ENCODE data around the gene UGT1A8. TPM values are rescaled to one million over a fixed set of nuclear protein-coding genes. Genes with fewer than 3 reads are reported as not detected.

The UGT1A8 gene
- total RNA-seq, 2 experiments from 2014 or later: not detected

- ChIA-PET CTCF (interaction anchor here (0.9 kb wide), 1 partner anchor 24 kb away, joined by 3 read pairs; no protein-coding TSS in a partner anchor), POLR2A (no interaction called here)
- Mint-ChIP-seq H3K4me1 (no peaks in the 10 kb centered on the region), H3K27me3 (peaks cover 5% of the 10 kb centered on the region), H3K36me3 (ENCODE audit: low read depth) (no peaks in the 10 kb centered on the region), H3K4me3 (no peak overlapping the region), H3K9me3 (no peaks in the 10 kb centered on the region), H3K27ac (no peak overlapping the region)
- no peak for DNase-seq
Observed at GRCh38 chr2:233756429-233757081, 139.1 kb downstream of the UGT1A8 start.

- POLR2A ChIA-PET: no interaction called here
- Mint-ChIP-seq H3K36me3 (ENCODE audit: low read depth) (no peaks in the 10 kb centered on the region), H3K9me3 (no peaks in the 10 kb centered on the region), H3K27ac (no peak overlapping the region), H3K4me1 (no peaks in the 10 kb centered on the region), H3K4me3 (no peak overlapping the region), H3K27me3 (peaks cover 6% of the 10 kb centered on the region)
- DNase-seq: no peak
- CTCF ChIA-PET: no interaction called here
Observed at GRCh38 chr2:233758141-233758540, 140.7 kb downstream of the UGT1A8 start.

GRCh38 chr2:233758849-233759248, 141.4 kb downstream of the UGT1A8 start:
- H3K27me3 Mint-ChIP-seq: peaks cover 9% of the 10 kb centered on the region
- ChIA-PET CTCF (no interaction called here), POLR2A (no interaction called here)
- DNase-seq: no peak
- H3K4me1 Mint-ChIP-seq: no peaks in the 10 kb centered on the region
- no peaks in the 10 kb centered on the region for H3K9me3 Mint-ChIP-seq
- no peak overlapping the region for H3K27ac Mint-ChIP-seq
- H3K36me3 Mint-ChIP-seq (ENCODE audit: low read depth): no peaks in the 10 kb centered on the region
- H3K4me3 Mint-ChIP-seq: no peak overlapping the region

DNA sequence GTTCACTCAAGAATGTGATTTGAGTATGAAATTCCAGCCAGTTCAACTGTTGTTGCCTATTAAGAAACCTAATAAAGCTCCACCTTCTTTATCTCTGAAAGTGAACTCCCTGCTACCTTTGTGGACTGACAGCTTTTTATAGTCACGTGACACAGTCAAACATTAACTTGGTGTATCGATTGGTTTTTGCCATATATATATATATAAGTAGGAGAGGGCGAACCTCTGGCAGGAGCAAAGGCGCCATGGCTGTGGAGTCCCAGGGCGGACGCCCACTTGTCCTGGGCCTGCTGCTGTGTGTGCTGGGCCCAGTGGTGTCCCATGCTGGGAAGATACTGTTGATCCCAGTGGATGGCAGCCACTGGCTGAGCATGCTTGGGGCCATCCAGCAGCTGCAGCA, 142.6 kb downstream of the UGT1A8 start, which contains the start of gene UGT1A1:
Gene UGT1A1, plus strand, starts transcription at position 228 of the 400 bp plus-strand sequence. Its CDS starts 18 bp downstream, at position 246.
- Mint-ChIP-seq H3K4me3 (no peak within 1 kb of the TSS), H3K36me3 (ENCODE audit: low read depth) (no peaks in the 10 kb centered on the region), H3K4me1 (no peaks in the 10 kb centered on the region), H3K9me3 (no peaks in the 10 kb centered on the region), H3K27me3 (peaks cover 16% of the 10 kb centered on the region), H3K27ac (no peak within 1 kb of the TSS)
- CTCF ChIA-PET: no interaction called here
- POLR2A ChIA-PET: no interaction called here
- no peak for DNase-seq

DNA sequence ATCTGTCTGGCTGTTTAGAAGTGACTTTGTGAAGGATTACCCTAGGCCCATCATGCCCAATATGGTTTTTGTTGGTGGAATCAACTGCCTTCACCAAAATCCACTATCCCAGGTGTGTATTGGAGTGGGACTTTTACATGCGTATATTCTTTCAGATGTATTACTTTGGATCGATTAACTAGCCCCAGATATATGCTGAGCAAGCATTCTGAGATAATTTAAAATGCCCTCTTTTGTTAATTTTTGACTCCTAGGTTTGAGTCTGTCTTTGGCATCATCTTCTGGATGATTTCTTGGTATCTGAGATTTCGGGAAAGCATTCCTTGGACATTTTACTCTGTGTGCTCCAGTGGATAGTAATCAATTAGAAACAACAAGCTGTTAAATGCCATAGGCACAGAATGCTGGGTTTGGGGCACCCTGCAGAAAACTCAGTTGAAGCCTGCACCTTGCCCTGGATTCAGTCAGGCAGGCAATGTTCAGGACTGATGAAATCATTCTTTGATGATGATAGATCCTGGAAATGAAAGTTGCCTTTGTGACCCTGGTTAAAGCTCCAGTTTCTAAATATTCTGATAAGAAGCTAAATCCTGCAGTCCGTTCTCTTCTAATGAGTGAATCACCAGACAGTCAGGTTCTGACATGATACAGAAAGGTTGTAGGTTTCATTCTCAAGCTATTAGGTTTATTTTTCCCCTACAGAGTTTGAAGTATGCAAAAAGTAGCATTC, 143.8 kb downstream of the UGT1A8 start:
- Mint-ChIP-seq H3K4me3 (no peak overlapping the region), H3K27me3 (peaks cover 16% of the 10 kb centered on the region), H3K36me3 (ENCODE audit: low read depth) (no peaks in the 10 kb centered on the region), H3K27ac (no peak overlapping the region), H3K9me3 (no peaks in the 10 kb centered on the region), H3K4me1 (no peaks in the 10 kb centered on the region)
- ChIA-PET POLR2A (no interaction called here), CTCF (no interaction called here)
- no peak for DNase-seq

DNA sequence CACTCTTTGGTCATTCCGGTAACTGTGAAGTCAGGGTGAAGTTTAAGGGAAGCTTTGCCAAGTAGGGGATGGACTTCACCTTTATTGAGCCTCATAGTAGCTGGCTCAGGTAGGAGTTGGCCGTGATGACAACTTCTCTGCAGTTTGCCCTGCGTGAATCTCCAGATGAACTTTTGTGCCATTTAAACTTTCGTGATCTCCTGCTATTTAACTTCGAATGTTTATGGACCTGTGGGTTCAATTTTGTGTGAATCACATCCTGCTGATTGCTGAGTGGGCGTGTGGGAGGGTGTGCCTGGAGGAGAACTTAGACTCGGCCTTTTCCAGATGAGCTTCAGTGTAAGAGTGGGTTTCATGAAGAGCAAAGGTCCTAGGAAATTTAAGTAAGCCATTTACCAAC, 146.8 kb downstream of the UGT1A8 start:
- Mint-ChIP-seq H3K4me1 (no peaks in the 10 kb centered on the region), H3K27ac (no peak overlapping the region), H3K9me3 (no peaks in the 10 kb centered on the region), H3K27me3 (peaks cover 21% of the 10 kb centered on the region), H3K36me3 (ENCODE audit: low read depth) (no peaks in the 10 kb centered on the region), H3K4me3 (no peak overlapping the region)
- POLR2A ChIA-PET: no interaction called here
- CTCF ChIA-PET: no interaction called here
- DNase-seq: no peak

DNA sequence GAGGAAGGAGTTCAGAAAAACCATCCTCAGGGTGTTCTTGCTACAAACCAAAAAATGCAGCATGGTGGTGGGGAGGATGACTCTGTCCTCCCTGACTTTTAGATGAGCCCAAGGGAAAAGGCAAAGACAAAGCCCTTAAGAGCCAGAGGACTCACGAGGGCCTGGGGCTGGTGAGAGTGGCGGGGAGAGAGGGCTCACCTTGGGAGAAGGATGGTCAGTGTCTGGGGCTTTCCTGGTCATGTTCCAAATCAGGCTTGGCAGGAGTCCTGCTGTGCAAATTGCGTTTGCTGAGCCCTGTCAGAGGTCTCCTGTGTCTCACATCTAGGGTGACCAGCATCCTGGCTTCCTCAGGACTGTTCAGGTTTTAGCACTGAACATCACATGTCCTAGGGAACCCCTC, 147.3 kb downstream of the UGT1A8 start:
- ChIA-PET CTCF (no interaction called here), POLR2A (no interaction called here)
- Mint-ChIP-seq H3K9me3 (no peaks in the 10 kb centered on the region), H3K36me3 (ENCODE audit: low read depth) (no peaks in the 10 kb centered on the region), H3K4me1 (no peaks in the 10 kb centered on the region), H3K4me3 (no peak overlapping the region), H3K27ac (no peak overlapping the region), H3K27me3 (peaks cover 22% of the 10 kb centered on the region)
- DNase-seq: no peak

GRCh38 chr2:233766416-233766815, 149.0 kb downstream of the UGT1A8 start:
- no peak overlapping the region for H3K27ac Mint-ChIP-seq
- no peak overlapping the region for H3K4me3 Mint-ChIP-seq
- H3K27me3 Mint-ChIP-seq: peaks cover 27% of the 10 kb centered on the region
- H3K36me3 Mint-ChIP-seq (ENCODE audit: low read depth): no peaks in the 10 kb centered on the region
- H3K9me3 Mint-ChIP-seq: no peaks in the 10 kb centered on the region
- ChIA-PET POLR2A (no interaction called here), CTCF (no interaction called here)
- DNase-seq: no peak
- H3K4me1 Mint-ChIP-seq: no peaks in the 10 kb centered on the region

DNA sequence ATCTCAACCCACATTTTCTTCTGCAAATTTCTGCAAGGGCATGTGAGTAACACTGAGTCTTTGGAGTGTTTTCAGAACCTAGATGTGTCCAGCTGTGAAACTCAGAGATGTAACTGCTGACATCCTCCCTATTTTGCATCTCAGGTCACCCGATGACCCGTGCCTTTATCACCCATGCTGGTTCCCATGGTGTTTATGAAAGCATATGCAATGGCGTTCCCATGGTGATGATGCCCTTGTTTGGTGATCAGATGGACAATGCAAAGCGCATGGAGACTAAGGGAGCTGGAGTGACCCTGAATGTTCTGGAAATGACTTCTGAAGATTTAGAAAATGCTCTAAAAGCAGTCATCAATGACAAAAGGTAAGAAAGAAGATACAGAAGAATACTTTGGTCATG, 150.6 kb downstream of the UGT1A8 start:
- Mint-ChIP-seq H3K4me1 (no peaks in the 10 kb centered on the region), H3K9me3 (no peaks in the 10 kb centered on the region), H3K36me3 (ENCODE audit: low read depth) (no peaks in the 10 kb centered on the region), H3K4me3 (no peak overlapping the region), H3K27me3 (peaks cover 25% of the 10 kb centered on the region), H3K27ac (no peak overlapping the region)
- no peak for DNase-seq
- ChIA-PET POLR2A (no interaction called here), CTCF (no interaction called here)

DNA sequence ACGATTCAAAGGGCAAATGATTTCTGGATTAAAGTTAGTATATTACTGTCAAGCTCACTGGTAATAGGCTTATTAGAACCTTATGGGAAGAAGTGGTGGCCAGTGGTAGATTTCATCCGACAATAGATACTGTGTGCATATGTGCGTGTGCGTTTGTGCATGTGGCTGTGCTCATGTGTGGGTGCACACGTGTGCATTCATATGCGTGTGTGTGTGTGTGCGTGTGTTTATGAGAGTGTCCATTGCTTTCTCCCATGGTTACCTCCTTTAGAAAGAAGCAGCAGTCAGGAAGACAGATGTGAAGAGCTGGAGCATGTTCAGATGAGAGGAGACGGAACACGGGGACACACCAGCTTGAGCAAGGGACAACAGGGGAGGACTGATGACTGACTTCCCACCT, 151.8 kb downstream of the UGT1A8 start:
- ChIA-PET CTCF (no interaction called here), POLR2A (no interaction called here)
- no peak overlapping the region for H3K27ac Mint-ChIP-seq
- no peaks in the 10 kb centered on the region for H3K36me3 Mint-ChIP-seq (ENCODE audit: low read depth)
- no peaks in the 10 kb centered on the region for H3K4me1 Mint-ChIP-seq
- no peaks in the 10 kb centered on the region for H3K9me3 Mint-ChIP-seq
- H3K27me3 Mint-ChIP-seq: peaks cover 16% of the 10 kb centered on the region
- no peak overlapping the region for H3K4me3 Mint-ChIP-seq
- DNase-seq: no peak

DNA sequence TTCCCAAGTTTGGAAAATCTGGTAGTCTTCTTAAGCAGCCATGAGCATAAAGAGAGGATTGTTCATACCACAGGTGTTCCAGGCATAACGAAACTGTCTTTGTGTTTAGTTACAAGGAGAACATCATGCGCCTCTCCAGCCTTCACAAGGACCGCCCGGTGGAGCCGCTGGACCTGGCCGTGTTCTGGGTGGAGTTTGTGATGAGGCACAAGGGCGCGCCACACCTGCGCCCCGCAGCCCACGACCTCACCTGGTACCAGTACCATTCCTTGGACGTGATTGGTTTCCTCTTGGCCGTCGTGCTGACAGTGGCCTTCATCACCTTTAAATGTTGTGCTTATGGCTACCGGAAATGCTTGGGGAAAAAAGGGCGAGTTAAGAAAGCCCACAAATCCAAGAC, 154.7 kb downstream of the UGT1A8 start:
- peaks cover 3% of the 10 kb centered on the region for H3K9me3 Mint-ChIP-seq
- no peaks in the 10 kb centered on the region for H3K4me1 Mint-ChIP-seq
- ChIA-PET CTCF (no interaction called here), POLR2A (no interaction called here)
- H3K27me3 Mint-ChIP-seq: peaks cover 14% of the 10 kb centered on the region
- no peak for DNase-seq
- H3K27ac Mint-ChIP-seq: no peak overlapping the region
- no peak overlapping the region for H3K4me3 Mint-ChIP-seq
- H3K36me3 Mint-ChIP-seq (ENCODE audit: low read depth): no peaks in the 10 kb centered on the region

- H3K27ac Mint-ChIP-seq: no peak overlapping the region
- POLR2A ChIA-PET: no interaction called here
- CTCF ChIA-PET: no interaction called here
Observed at GRCh38 chr2:233772583-233772982, 155.2 kb downstream of the UGT1A8 start.

DNA sequence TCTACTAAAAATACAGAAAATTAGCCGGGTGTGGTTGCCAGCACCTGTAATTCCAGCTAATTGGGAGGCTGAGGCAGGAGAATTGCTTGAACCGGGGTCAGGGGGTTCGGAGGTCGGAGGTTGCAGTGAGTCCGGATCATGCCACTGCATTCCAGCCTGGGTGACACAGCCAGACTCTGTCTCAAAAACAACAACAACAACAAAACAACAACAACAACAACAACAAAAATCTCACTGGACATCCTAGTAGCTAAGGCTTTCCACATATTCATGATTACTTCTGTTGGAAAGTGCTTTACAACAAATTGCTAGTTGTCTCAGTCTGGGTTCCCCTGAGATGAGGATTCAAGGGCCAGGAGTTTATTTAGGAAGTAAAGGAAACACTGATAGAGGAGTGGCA, 156.4 kb downstream of the UGT1A8 start:
- no peak overlapping the region for H3K27ac Mint-ChIP-seq
- peaks cover 10% of the 10 kb centered on the region for H3K27me3 Mint-ChIP-seq
- no peaks in the 10 kb centered on the region for H3K36me3 Mint-ChIP-seq (ENCODE audit: low read depth)
- ChIA-PET POLR2A (no interaction called here), CTCF (interaction anchor here (1.3 kb wide), 1 partner anchor 40 kb away, joined by 3 read pairs; no protein-coding TSS in a partner anchor)
- peaks cover 3% of the 10 kb centered on the region for H3K9me3 Mint-ChIP-seq
- no peak overlapping the region for H3K4me3 Mint-ChIP-seq
- H3K4me1 Mint-ChIP-seq: no peaks in the 10 kb centered on the region
- DNase-seq: no peak

More at GRCh38 chr2:233772583-233772982, 155.2 kb downstream of the UGT1A8 start:
- peaks cover 13% of the 10 kb centered on the region for H3K27me3 Mint-ChIP-seq
- no peaks in the 10 kb centered on the region for H3K4me1 Mint-ChIP-seq
- H3K9me3 Mint-ChIP-seq: peaks cover 3% of the 10 kb centered on the region
- no peak overlapping the region for H3K4me3 Mint-ChIP-seq
- H3K36me3 Mint-ChIP-seq (ENCODE audit: low read depth): no peaks in the 10 kb centered on the region
- DNase-seq: no peak

DNA sequence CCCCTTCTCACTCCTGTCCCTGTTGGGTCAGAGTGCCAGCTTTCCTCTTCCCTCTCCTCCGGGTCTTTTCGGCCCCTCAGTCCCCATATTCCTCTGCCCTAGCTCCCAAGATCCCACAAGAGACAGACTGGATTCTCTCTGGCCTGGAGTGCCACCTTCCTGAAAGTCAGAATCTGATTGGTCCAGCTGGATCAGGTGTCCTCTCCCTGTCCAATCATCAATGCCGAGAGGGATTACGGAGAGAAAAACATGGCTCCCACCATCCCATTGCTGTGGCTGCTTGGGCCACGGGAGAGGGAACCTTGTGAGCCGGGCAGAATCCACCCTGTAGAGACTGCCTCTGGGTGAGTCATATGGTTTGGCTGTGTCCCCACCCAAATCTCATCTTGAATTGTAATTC, 158.0 kb downstream of the UGT1A8 start:
- Mint-ChIP-seq H3K4me3 (no peak overlapping the region), H3K36me3 (ENCODE audit: low read depth) (no peaks in the 10 kb centered on the region), H3K4me1 (no peaks in the 10 kb centered on the region), H3K27me3 (peaks cover 8% of the 10 kb centered on the region), H3K27ac (no peak overlapping the region), H3K9me3 (peaks cover 3% of the 10 kb centered on the region)
- ChIA-PET CTCF (no interaction called here), POLR2A (no interaction called here)
- DNase-seq: no peak
